Muscle of back (tissue), 13 donors: ENCODE results near the gene BBC3. TPM values are rescaled to one million over a fixed set of nuclear protein-coding genes. Genes with fewer than 3 reads are reported as not detected.
"Not testable (repeated sequence)": the region's sequence is repeated elsewhere in the genome, so short reads cannot be mapped to it uniquely, and the experiment has no call there.

ENCODE experiments used
- DNase-seq, 3 donors: peaks; one replicate each; pipeline versions ENCODE4 v3.0.0 to v3.0.0-alpha.2; 2013
- long read RNA-seq, 9 donors: transcript quantifications; one replicate each; lab custom pipeline, GENCODE V29; 2026
- polyA plus RNA-seq, 10 donors: library from polyadenylated mRNA; unstranded; fragments of 120-200 nt; gene quantifications; one replicate each; pipeline ENCODE4 v1.2.1, GENCODE V29; 2013; ENCODE audit not compliant: insufficient read length in 10 of 10

The BBC3 gene, protein sequence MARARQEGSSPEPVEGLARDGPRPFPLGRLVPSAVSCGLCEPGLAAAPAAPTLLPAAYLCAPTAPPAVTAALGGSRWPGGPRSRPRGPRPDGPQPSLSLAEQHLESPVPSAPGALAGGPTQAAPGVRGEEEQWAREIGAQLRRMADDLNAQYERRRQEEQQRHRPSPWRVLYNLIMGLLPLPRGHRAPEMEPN
- polyA plus RNA-seq = 1 to 10 TPM; 1.7 to 3.8 (median 2.4) TPM
- long read RNA-seq, donor 1, partial matches to known transcripts = 0 of 4 reads
- long read RNA-seq, donor 1, other reads (novel, unspliced or antisense) = 0 of 4 reads
- long read RNA-seq, donor 2, partial matches to known transcripts = 0 of 2 reads
- long read RNA-seq, donor 2, other reads (novel, unspliced or antisense) = 0 of 2 reads
- long read RNA-seq, donor 3 = 0 reads
- long read RNA-seq, donor 4, partial matches to known transcripts = 0 of 2 reads
- long read RNA-seq, donor 4, other reads (novel, unspliced or antisense) = 0 of 2 reads
- long read RNA-seq, donor 5, partial matches to known transcripts = 0 of 1 reads
- long read RNA-seq, donor 5, other reads (novel, unspliced or antisense) = 0 of 1 reads
- long read RNA-seq, donor 6, partial matches to known transcripts = 0 of 3 reads
- long read RNA-seq, donor 6, other reads (novel, unspliced or antisense) = 0 of 3 reads
- long read RNA-seq, donor 7, partial matches to known transcripts = 0 of 3 reads
- long read RNA-seq, donor 7, other reads (novel, unspliced or antisense) = 0 of 3 reads
- long read RNA-seq, donor 8, partial matches to known transcripts = 0 of 2 reads
- long read RNA-seq, donor 8, other reads (novel, unspliced or antisense) = 0 of 2 reads
- long read RNA-seq, donor 9 = 0 reads

DNA sequence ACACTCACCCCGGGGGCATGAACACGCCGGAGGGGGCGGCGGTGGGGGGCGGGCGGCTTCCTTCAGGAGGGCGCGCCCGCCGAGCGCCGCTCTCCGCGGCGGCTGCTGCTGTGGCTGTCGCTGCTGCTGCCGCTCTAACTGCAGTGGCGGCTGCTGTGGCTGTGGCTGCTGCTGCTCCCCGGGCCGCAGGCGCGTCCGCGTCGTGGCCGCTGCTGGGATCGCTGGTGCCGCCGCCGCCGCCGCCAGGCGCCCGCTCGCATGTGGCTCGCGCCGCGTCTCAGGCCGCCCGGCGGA lies at the start of gene BBC3:
Gene BBC3, minus strand, starts transcription at position 279 of the 294 bp plus-strand sequence. CDS start 2,768 bp downstream, outside the sequence.
- no peak for DNase-seq

DNA sequence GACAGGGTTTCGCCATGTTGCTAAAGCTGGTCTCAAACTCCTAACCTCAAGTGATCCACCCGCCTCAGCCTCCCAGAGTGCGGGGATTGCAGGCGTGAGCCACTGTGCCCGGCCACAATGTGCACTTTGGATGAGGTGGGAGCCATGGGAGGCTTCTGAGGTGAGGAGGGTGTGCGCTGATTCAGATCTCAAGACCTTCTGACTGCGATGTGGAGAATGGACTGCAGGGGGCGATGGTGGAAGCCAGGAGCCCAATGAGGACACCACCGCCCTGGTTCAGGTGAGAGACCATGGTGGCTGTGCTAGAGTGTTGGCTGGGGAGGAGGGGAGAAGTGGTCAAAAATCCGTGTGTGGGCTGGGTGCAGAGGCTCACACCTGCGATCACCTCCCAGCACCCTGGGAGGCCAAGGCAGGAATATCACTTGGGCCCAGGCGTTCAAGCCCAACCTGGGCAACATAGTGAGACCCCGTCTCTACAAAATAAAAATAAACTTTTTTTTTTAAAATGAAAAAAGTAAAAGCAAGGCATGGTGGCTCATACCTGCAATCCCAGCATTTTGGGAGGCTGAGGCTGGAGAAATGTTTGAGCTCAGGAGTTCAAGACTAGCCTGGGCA lies 49.3 kb upstream of the BBC3 start:
- no peak for DNase-seq

- not testable (repeated sequence) for DNase-seq
Measured at GRCh38 chr19:47276513-47276912, 45.5 kb upstream of the BBC3 start.

DNA sequence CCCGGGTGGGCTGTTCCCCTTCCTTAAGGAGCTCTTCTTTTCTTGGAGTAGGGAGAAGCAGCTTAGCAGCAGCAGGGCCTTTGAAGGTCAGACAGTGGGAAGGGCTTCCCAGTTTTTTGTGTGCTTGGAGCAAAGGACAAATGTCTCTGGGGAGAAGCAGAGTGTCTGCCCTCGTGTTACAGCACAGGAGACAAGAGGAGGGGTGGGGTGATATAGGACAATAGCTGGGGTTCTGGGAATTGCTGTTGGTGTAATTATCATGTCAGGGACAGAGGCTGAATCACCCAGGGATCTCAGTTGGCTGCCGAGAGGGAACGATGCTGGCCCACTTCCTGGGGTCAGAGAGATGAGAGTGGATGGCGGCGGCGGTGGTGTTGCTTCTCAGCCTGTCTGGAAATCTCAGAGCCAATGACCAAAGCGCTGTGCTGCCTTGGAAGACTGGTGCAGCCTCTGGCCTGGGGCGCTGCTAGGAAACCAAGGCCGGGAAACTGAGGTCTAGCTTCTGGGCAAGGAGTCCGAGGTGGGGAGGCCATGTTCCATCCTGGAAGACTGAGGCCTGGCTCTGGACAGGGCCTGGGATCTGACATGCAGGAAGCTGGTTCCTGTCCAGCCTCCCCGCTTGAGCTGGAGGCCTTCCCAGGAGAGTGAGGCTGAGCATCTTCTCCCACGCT lies 44.9 kb upstream of the BBC3 start:
- DNase-seq = peak in 2 of 3 donors; percentile 39 to 70

DNA sequence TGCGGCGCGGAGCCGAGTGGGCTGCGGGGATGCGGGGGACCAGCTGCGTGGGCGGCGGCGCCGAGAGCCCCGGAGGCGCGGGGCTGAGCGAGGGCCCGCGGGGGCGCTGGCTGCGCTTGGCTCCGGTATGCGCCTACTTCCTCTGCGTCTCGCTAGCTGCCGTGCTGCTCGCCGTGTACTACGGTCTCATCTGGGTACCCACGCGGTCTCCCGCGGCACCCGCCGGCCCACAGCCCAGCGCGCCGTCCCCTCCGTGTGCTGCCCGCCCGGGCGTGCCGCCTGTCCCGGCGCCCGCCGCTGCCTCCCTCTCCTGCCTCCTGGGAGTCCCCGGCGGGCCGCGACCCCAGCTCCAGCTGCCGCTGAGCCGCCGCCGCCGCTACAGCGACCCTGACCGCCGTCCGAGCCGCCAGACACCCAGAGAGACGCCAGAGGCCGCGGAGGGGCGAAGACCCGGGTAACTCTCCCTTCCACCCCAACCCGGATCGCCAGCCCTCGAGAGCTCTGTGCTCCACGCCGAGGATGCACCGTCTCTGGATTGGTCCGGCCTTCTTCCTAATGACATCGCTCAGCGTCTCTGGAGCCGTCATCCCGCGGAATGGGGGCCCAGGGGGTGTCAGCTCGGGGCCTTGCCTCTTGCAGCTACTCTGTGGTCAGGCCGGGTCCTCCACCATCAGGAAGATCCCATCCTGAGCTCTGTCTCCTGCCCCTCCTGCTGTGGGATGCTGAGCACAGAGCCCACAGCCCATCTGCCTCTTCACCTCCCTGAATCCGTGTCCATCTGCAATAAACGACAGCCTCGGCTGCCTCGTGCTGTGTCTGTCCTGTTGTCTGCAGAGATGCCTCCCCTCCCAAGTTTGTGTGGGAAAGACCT lies 44.1 kb upstream of the BBC3 start:
- DNase-seq = peak in 2 of 3 donors; percentile 53 to 77

- DNase-seq = peak; percentile 92 to 98 (median 95)
Measured at GRCh38 chr19:47274071-47274890, 43.3 kb upstream of the BBC3 start, which contains the start of gene INAFM1. TSS of gene INAFM1 (plus strand) at chr19:47274885. CDS start at chr19:47274920, 35 bp downstream.

GRCh38 chr19:47273313-47274070 lies 42.5 kb upstream of the BBC3 start:
- peak; percentile 95 to 98 (median 95) for DNase-seq

- DNase-seq = no peak
Measured at GRCh38 chr19:47272448-47273312, 41.7 kb upstream of the BBC3 start.

GRCh38 chr19:47271949-47272348 lies 41.0 kb upstream of the BBC3 start:
- no peak for DNase-seq

DNA sequence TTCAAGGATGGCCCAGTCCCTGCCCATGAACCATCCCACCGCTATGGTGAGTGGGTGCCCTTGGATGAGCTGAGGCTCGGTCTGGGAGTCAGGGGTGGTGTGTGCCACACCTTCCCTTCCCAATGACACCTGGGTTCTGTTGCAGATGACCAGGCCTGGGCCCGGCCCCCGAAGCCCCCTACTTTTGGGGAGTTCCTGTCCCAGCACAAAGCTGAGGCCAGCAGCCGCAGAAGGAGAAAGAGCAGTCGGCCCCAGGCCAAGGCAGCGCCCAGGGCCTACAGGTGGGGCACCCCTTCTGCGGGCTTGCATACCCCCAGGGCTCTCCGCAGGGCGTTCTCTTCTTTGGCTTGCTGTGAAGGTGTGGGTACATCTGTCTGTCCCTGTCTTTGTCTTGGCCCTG lies 39.4 kb upstream of the BBC3 start:
- no peak for DNase-seq

- no peak for DNase-seq
Measured at GRCh38 chr19:47269596-47269995, 38.6 kb upstream of the BBC3 start.

- no peak for DNase-seq
Measured at GRCh38 chr19:47268028-47268427, 37.0 kb upstream of the BBC3 start.

GRCh38 chr19:47267350-47267759 lies 36.4 kb upstream of the BBC3 start:
- peak in 1 of 3 donors; percentile 37 for DNase-seq

- no peak for DNase-seq
Measured at GRCh38 chr19:47266401-47266941, 35.5 kb upstream of the BBC3 start.

DNA sequence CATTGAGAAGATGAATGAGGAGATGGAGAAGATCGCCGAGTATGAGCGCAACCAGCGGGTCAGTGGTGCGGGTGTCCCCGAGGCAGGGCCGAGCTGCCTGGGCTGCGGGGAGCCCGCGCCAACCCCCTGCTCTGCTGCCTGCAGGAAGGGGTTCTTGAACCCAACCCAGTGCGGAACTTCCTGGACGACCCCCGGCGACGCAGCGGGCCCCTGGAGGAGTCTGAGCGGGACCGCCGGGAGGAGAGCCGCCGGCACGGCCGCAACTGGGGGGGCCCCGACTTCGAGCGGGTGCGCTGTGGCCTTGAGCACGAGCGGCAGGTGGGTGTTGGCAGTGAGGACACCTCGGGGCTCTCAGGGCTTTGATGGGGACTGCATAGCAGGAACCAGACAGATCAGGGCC lies 33.6 kb upstream of the BBC3 start:
- no peak for DNase-seq

- DNase-seq = not testable (repeated sequence)
Measured at GRCh38 chr19:47261946-47262793, 31.2 kb upstream of the BBC3 start.

DNA sequence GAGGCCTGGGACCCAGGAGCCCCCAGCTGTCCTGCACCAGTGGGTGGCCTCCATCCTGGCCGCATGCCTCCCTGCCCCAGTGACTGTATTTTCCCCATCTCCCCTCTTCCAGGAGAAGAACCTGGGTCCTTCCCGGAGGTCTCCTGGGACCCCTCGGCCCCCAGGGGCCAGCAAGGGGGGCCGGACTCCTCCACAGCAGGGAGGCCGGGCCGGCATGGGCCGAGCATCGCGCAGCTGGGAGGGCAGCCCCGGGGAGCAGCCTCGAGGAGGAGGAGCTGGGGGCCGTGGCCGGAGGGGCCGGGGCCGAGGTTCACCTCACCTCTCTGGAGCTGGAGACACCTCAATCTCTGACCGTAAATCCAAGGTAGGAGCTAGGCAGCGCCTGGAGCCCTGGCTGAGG lies 29.5 kb upstream of the BBC3 start:
- DNase-seq = no peak
